Erythroblast (primary cell): ENCODE data around the gene OPHN1.
"Not testable (repeated sequence)": the region's sequence is repeated elsewhere in the genome, so short reads cannot be mapped to it uniquely, and the experiment has no call there.

Experiments
- GATA1 ChIP-seq: IDR thresholded peaks from 2 replicates; pipeline ENCODE4 v1.6.1; 2011; ENCODE audit warnings: low read depth, mild to moderate bottlenecking, control low read depth, low read length, moderate library complexity
- POLR2A ChIP-seq: IDR thresholded peaks from 2 replicates; pipeline ENCODE4 v1.6.1; 2011; ENCODE audit warnings: mild to moderate bottlenecking, low read length

DNA sequence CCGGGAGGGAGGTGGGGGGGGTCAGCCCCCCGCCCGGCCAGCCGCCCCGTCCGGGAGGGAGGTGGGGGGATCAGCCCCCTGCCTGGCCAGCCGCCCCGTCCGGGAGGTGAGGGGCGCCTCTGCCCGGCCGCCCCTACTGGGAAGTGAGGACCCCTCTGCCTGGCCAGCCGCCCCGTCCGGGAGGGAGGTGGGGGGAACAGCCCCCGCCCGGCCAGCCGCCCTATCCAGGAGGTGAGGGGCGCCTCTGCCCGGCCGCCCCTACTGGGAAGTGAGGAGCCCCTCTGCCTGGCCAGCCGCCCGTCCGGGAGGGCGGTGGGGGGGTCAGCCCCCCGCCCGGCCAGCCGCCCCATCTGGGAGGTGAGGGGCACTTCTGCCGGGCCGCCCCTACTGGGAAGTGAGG lies 106.5 kb downstream of the OPHN1 start:
- not testable (repeated sequence) for TF ChIP-seq POLR2A, GATA1
